ENCODE measurements around the gene TP53I13. TPM values are rescaled to one million over a fixed set of nuclear protein-coding genes. Genes with fewer than 3 reads are reported as not detected.

Gene TP53I13
- total and polyA plus RNA-seq, 11 donors, result 23.8 to 93.0 (median 42.7) TPM

DNA sequence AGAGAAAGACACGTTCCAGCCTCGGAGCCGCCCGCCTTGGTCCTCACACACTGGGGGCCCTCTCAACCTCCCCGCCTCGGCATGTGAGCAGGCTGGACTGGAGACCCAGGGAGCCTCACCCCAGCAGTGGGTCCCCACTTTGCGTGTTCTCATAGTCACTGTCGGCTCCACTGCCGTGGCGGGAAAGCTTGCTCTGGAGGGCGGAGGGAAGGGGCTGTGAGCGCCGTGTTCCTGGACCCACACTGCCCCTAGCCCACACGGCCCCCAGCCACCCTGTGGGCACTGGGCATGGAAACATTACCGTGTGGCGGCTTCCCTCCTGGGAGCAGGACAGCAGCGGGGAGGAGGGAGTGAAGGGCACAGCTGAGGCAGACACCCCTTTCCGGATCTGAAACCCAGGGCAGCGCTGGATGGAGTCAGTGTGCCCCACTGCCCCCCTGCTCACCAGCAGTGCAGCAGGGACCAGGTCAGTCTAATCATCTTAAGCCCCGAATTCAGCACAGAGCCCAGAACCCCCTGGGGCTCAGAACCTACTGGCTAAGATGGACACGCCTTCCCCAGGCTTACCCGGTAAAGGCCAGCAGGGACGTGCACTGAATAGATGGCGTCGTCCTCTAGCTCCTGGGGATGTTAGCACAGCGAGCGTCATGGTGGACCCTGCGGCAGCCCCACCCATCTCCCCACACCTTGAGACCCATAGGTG lies 7.2 kb downstream of the TP53I13 start:
- TF ChIP-seq, protein P1, sequence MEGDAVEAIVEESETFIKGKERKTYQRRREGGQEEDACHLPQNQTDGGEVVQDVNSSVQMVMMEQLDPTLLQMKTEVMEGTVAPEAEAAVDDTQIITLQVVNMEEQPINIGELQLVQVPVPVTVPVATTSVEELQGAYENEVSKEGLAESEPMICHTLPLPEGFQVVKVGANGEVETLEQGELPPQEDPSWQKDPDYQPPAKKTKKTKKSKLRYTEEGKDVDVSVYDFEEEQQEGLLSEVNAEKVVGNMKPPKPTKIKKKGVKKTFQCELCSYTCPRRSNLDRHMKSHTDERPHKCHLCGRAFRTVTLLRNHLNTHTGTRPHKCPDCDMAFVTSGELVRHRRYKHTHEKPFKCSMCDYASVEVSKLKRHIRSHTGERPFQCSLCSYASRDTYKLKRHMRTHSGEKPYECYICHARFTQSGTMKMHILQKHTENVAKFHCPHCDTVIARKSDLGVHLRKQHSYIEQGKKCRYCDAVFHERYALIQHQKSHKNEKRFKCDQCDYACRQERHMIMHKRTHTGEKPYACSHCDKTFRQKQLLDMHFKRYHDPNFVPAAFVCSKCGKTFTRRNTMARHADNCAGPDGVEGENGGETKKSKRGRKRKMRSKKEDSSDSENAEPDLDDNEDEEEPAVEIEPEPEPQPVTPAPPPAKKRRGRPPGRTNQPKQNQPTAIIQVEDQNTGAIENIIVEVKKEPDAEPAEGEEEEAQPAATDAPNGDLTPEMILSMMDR (IDR thresholded peaks at IDR 0.05), result no peak
- no peak for TF ChIP-seq POLR2A (IDR thresholded peaks at IDR 0.05)
- DNase-seq (peak in 3 of 5 donors; percentile 12 to 18 (median 15)), ATAC-seq (no peak)
- H3K27ac ChIP-seq, result no peak overlapping the region
- intact Hi-C loops (cut with DNase I), result loop anchor here in 2 of 10 donors (5.0 to 10.0 kb wide), 2 partner anchors 37 to 519 kb away; no protein-coding TSS in a partner anchor
- peaks cover 5 to 45% (median 26%) of the 10 kb centered on the region in 12 donors for H3K4me1 ChIP-seq
- no peak overlapping the region for H3K4me3 ChIP-seq
- no peaks in the 10 kb centered on the region for H3K27me3 ChIP-seq
- no peaks in the 10 kb centered on the region for H3K9me3 ChIP-seq
- H3K36me3 ChIP-seq, result peaks cover 0 to 71% (median 66%) of the 10 kb centered on the region in 9 donors
- 88 to 91% (median 89%) methylated on average over 17 to 28 of the region's 28 CpGs for WGBS, 4 donors

DNA sequence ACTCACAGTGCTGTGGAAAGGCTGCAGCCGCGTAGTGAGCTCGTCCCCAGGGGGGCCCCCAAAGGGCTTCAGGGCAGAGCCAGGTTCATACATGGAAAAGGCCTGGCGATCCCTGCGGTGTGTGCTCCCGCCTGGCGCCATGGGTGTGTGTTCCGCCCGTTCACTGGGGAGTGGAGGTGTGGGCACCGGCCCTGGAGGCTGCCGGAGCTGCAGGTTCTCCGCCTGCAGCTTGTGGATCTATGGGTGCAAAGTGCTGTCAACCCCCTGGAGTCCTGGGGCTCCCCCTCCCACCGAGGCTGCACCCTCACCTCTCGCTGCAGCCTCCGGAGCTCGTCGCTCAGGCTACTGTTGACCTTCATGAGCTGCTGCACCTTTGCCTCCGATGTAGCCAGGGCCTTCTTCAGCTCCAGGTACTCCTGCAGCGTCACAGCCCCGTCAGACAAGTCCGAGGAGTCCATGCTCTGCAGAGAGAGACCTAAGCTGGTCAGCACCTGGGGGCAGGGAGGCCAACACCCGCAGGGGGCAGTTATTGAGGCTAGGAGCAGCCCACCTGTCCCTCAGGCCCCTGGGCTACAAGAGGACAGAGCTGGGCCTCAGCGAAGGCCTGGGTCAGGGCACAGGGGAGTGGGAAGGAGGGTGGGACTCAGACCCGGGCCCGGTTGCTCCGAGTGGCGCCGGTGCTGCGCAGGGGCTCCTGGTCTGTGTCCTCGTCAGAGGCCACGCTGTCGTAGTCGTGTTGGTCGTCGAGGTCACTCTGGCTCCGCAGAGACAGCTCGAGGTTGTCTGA lies 7.9 kb downstream of the TP53I13 start:
- ATAC-seq (no peak), DNase-seq (peak in 4 of 5 donors; percentile 8 to 49 (median 18))
- Histone ChIP-seq H3K27ac (no peak overlapping the region), H3K4me3 (no peak overlapping the region), H3K4me1 (peaks cover 5 to 42% (median 23%) of the 10 kb centered on the region in 12 donors), H3K36me3 (peaks cover 0 to 79% (median 73%) of the 10 kb centered on the region in 9 donors), H3K9me3 (no peaks in the 10 kb centered on the region), H3K27me3 (no peaks in the 10 kb centered on the region)
- intact Hi-C loops (cut with DNase I), result loop anchor here in 2 of 10 donors (5.0 to 10.0 kb wide), 2 partner anchors 36 to 518 kb away; no protein-coding TSS in a partner anchor
- 91 to 95% (median 94%) methylated on average over 24 to 37 of the region's 37 CpGs for WGBS, 4 donors
- TF ChIP-seq, protein P1 (IDR thresholded peaks at IDR 0.05), result no peak
- no peak for TF ChIP-seq POLR2A (IDR thresholded peaks at IDR 0.05)

DNA sequence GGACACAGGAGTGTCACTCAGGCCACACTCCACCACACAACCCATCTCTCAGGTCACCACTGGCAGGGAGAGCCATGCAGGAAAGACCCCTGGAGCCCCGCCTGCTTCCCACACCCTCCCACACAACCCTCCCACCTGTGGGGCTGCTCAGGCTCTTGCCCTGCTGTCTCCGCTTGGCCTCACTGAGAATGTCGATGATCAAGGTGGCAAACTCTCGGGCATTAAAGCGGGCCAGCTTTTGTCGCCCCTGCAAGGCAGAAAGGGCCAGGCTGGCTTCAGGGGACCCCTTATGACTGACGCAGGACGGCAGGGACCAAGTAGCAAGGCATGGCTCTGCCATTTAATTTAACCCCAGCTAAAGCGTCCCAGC lies 8.5 kb downstream of the TP53I13 start:
- Histone ChIP-seq H3K27me3 (no peaks in the 10 kb centered on the region), H3K9me3 (no peaks in the 10 kb centered on the region), H3K4me3 (no peak overlapping the region), H3K36me3 (peaks cover 0 to 85% (median 79%) of the 10 kb centered on the region in 9 donors), H3K4me1 (peaks cover 3 to 36% (median 19%) of the 10 kb centered on the region in 12 donors), H3K27ac (peak overlapping the region in 1 of 12 donors; percentile 54)
- 94 to 97% (median 96%) methylated on average over 9 of the region's 9 CpGs for WGBS, 4 donors
- DNase-seq, result peak in 2 of 5 donors; percentile 5 to 15
- intact Hi-C loops (cut with DNase I), result loop anchor here in 2 of 10 donors (5.0 to 10.0 kb wide), 2 partner anchors 35 to 518 kb away; no protein-coding TSS in a partner anchor
- no peak for ATAC-seq
- TF ChIP-seq, protein P1 (IDR thresholded peaks at IDR 0.05), result no peak
- TF ChIP-seq POLR2A (IDR thresholded peaks at IDR 0.05), result no peak
